Esophagus muscularis mucosa (tissue), 4 donors: ENCODE data around the gene COMT. TPM values are rescaled to one million over a fixed set of nuclear protein-coding genes. Genes with fewer than 3 reads are reported as not detected.
"Not testable (repeated sequence)": the region's sequence is repeated elsewhere in the genome, so short reads cannot be mapped to it uniquely, and the experiment has no call there.

Experiments used
- DNase-seq: peaks from one replicate; pipeline ENCODE4 v3.0.0-alpha.2; 2017; ENCODE audit errors: extremely low spot score
- H3K27ac ChIP-seq, 4 donors: fragments of 200-600 bp; sonication (generic); replicated peaks in 1 of 4; 1 replicate in 3 of 4; 2 replicates in 1 of 4; pipeline ENCODE4 v1.5.1; 2016 to 2019; ENCODE audit warnings: mild to moderate bottlenecking in 1 of 4
- H3K27me3 ChIP-seq, 4 donors: fragments of 200-600 bp; sonication (generic); one replicate each; pipeline versions ENCODE4 v1.5.1 to v1.6.0; 2016 to 2019
- H3K36me3 ChIP-seq, 4 donors: fragments of 200-600 bp; sonication (generic); one replicate each; pipeline ENCODE4 v1.5.1; 2016 to 2019
- H3K4me1 ChIP-seq, 4 donors: fragments of 200-600 bp; sonication (generic); one replicate each; pipeline ENCODE4 v1.5.1; 2016 to 2019
- H3K4me3 ChIP-seq, 4 donors: fragments of 200-600 bp; sonication (generic); 1 replicate in 2 of 4; 2 replicates in 2 of 4; pipeline ENCODE4 v1.5.1; 2016 to 2019; ENCODE audit warnings: mild to moderate bottlenecking in 4 of 4, moderate library complexity in 1 of 4
- H3K9me3 ChIP-seq, 4 donors: fragments of 200-600 bp; sonication (generic); 1 replicate in 3 of 4; 2 replicates in 1 of 4; pipeline ENCODE4 v1.5.1; 2016 to 2019
- EP300 ChIP-seq: sonication (generic); formaldehyde crosslinking; IDR thresholded peaks from one replicate; pipeline ENCODE4 v1.6.1; 2017; ENCODE audit warnings: antibody characterized with exemption
- POLR2A ChIP-seq: fragments of 450-650 bp; IDR thresholded peaks from one replicate; pipeline ENCODE4 v1.6.1; 2017; ENCODE audit warnings: antibody characterized with exemption, moderate library complexity, mild to moderate bottlenecking, low read depth
- POLR2AphosphoS5 ChIP-seq, 2 donors: sonication (generic); formaldehyde crosslinking; IDR thresholded peaks; one replicate each; pipeline ENCODE4 v1.6.1; 2017; ENCODE audit warnings: antibody characterized with exemption in 2 of 2
- WGBS: methylation state at CpG from one replicate; pipeline ENCODE4 v1.1.5; 2018; 5-methylcytosine and 5-hydroxymethylcytosine counted together
- intact Hi-C: fragments of 100-400 bp; cut with DNase I; formaldehyde crosslinking; loops from one replicate; pipeline ENCODE4 v1.15.1; 2023
- total RNA-seq, 4 donors: library from RNA; depleted of rRNA; stranded (reverse); fragments of >200 nt; gene quantifications; one replicate each; pipeline versions ENCODE4 v1.1.0 to v1.2.1, GENCODE V29; 2016
- TF ChIP-seq, protein P1 (sequence below), 3 experiments: fragments of 200-600 bp in 2 of 3; fragments of 450-650 bp in 1 of 3; sonication (generic) in 2 of 3; IDR thresholded peaks; one replicate each; pipeline ENCODE4 v1.5.1; 2017 to 2019; ENCODE audit warnings: antibody characterized with exemption in 3 of 3, mild to moderate bottlenecking in 2 of 3, moderate library complexity in 1 of 3

Gene COMT
- total RNA-seq, 4 donors from 2014 or later = 141 to 231 (median 196) TPM

- Histone ChIP-seq H3K4me1 (peaks cover 0 to 7% (median 0%) of the 10 kb centered on the region in 4 donors), H3K36me3 (peaks cover 0 to 21% (median 16%) of the 10 kb centered on the region in 4 donors), H3K27me3 (no peaks in the 10 kb centered on the region), H3K27ac (no peak overlapping the region), H3K4me3 (no peak overlapping the region), H3K9me3 (no peaks in the 10 kb centered on the region)
- no peak for DNase-seq
- WGBS = 89% methylated on average over 20 of the region's 21 CpGs
- intact Hi-C loops = no loop called here
- TF ChIP-seq EP300 (no peak), POLR2A (no peak), POLR2AphosphoS5 (IDR thresholded peaks at IDR 0.05) (no peak)
- TF ChIP-seq, protein P1, sequence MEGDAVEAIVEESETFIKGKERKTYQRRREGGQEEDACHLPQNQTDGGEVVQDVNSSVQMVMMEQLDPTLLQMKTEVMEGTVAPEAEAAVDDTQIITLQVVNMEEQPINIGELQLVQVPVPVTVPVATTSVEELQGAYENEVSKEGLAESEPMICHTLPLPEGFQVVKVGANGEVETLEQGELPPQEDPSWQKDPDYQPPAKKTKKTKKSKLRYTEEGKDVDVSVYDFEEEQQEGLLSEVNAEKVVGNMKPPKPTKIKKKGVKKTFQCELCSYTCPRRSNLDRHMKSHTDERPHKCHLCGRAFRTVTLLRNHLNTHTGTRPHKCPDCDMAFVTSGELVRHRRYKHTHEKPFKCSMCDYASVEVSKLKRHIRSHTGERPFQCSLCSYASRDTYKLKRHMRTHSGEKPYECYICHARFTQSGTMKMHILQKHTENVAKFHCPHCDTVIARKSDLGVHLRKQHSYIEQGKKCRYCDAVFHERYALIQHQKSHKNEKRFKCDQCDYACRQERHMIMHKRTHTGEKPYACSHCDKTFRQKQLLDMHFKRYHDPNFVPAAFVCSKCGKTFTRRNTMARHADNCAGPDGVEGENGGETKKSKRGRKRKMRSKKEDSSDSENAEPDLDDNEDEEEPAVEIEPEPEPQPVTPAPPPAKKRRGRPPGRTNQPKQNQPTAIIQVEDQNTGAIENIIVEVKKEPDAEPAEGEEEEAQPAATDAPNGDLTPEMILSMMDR (IDR thresholded peaks at IDR 0.05) = no peak
These were observed 10.8 kb upstream of the COMT start for GRCh38 chr22:19930551-19931486.

DNA sequence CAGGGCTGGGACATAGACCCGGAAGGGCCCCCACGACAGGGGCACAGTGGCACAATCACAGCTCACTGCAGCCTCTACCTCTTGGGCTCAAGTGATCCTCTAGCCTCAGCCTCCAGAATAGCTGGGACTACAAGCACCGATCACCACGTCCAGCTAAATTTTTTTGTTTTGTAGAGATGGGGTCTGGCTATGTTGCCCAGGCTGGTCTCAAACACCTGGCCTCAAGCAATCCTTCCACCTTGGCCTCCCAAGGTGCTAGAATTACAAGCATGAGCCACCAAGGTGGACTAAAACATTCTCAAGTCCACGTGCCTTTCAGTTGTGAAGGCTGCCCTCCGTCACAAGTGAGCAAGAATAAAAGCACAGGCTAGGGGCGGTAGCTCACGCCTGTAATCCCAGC, 10.1 kb upstream of the COMT start:
- no peak for DNase-seq
- Histone ChIP-seq H3K36me3 (peaks cover 0 to 21% (median 16%) of the 10 kb centered on the region in 4 donors), H3K4me3 (no peak overlapping the region), H3K4me1 (peaks cover 0 to 7% (median 0%) of the 10 kb centered on the region in 4 donors), H3K27ac (no peak overlapping the region), H3K9me3 (no peaks in the 10 kb centered on the region), H3K27me3 (no peaks in the 10 kb centered on the region)
- TF ChIP-seq EP300 = no peak
- TF ChIP-seq, protein P1 (IDR thresholded peaks at IDR 0.05) = no peak
- no peak for TF ChIP-seq POLR2A
- TF ChIP-seq POLR2AphosphoS5 (IDR thresholded peaks at IDR 0.05) = no peak
- intact Hi-C loops = no loop called here
- 98% methylated on average over 6 of the region's 8 CpGs for WGBS

GRCh38 chr22:19932367-19933206, 9.0 kb upstream of the COMT start:
- H3K9me3 ChIP-seq = no peaks in the 10 kb centered on the region
- no peaks in the 10 kb centered on the region for H3K27me3 ChIP-seq
- TF ChIP-seq, protein P1 (IDR thresholded peaks at IDR 0.05) = no peak
- TF ChIP-seq POLR2A (no peak), POLR2AphosphoS5 (IDR thresholded peaks at IDR 0.05) (no peak), EP300 (no peak)
- no peak overlapping the region for H3K4me3 ChIP-seq
- intact Hi-C loops = no loop called here
- WGBS = 70% methylated on average over 12 of the region's 12 CpGs
- H3K36me3 ChIP-seq = peaks cover 0 to 26% (median 16%) of the 10 kb centered on the region in 4 donors
- peaks cover 0 to 7% (median 0%) of the 10 kb centered on the region in 4 donors for H3K4me1 ChIP-seq
- H3K27ac ChIP-seq = no peak overlapping the region
- DNase-seq = no peak

DNA sequence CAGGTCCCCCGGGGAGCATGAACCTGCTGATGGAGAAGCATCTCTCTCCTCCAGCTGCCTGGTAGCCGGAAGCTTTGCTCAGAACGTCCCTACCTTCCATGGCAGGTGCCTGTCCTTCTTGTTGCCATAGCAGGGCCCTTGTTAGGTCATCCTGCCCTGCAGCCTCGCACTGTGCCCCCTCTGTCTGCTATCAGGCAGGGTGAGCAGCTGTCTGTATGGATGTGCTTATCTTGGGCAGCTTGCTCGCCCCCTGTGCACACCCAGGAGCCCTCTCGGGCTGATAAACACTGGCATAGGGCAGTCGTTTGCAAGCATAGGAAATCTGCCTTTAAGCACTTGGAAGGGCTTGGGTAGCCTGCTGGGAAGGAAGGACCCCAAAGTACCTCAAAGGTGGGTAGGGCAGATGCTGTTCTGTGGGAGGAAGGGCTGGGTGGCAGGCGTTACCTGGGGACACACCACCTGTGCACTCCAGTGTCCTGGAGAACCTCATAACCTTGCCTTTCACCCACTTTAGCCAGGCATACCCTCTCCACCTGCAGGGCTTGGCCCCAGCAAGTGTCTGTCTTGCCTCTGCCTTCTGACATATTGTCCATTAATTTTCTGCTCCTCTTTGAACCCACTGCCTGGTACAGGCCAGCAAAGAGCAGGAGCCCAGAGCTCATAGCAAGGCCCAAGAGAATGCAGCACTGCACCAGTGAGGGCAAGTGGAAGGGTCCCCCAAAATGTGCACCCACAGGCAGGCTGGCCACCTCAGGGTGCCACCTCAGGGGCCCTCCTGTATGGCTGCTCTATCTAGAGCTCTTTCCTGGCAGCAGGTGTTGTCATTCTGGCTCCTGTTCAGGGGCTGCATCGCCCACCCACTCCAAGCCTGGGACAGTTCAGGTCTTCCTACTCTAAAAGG, 8.0 kb upstream of the COMT start:
- H3K4me1 ChIP-seq = peaks cover 0 to 13% (median 2%) of the 10 kb centered on the region in 4 donors
- TF ChIP-seq, protein P1 (IDR thresholded peaks at IDR 0.05) = no peak
- TF ChIP-seq POLR2AphosphoS5 (IDR thresholded peaks at IDR 0.05) = no peak
- TF ChIP-seq POLR2A = no peak
- no peak for TF ChIP-seq EP300
- peaks cover 0 to 21% (median 11%) of the 10 kb centered on the region in 4 donors for H3K36me3 ChIP-seq
- no peak for DNase-seq
- no peak overlapping the region for H3K27ac ChIP-seq
- H3K27me3 ChIP-seq = no peaks in the 10 kb centered on the region
- WGBS = 81% methylated on average over 8 of the region's 9 CpGs
- no peak overlapping the region for H3K4me3 ChIP-seq
- no peaks in the 10 kb centered on the region for H3K9me3 ChIP-seq
- intact Hi-C loops = no loop called here

DNA sequence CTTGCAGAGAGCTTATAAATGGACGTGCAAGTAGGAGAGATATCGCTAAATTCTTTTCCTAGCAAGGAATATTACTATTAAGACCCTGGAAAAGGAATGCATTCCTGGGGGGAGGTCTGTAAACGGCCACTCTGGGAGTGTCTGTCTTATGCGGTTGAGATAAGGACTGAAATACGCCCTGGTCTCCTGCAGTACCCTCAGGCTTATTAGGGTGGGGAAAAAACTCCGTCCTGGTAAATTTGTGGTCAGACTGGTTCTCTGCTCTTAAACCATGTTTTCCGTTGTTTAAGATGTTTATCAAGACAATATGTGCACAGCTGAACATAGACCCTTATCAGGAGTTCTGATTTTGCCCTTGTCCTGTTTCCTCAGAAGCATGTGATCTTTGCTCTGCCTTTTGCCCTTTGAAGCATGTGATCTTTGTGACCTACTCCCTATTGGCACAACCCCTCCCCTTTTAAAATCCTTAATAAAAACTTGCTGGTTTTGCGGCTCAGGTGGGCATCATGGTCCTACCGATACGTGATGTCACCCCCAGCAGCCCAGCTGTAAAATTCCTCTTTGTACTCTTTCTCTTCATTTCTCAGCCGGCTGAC, 6.4 kb upstream of the COMT start:
- H3K27me3 ChIP-seq, H3K27ac ChIP-seq, DNase-seq, H3K9me3 ChIP-seq, intact Hi-C loops, H3K4me3 ChIP-seq: not testable (repeated sequence)
- Histone ChIP-seq H3K4me1 (peaks cover 0 to 13% (median 4%) of the 10 kb centered on the region in 4 donors), H3K36me3 (peaks cover 0 to 17% (median 8%) of the 10 kb centered on the region in 4 donors)
- 98% methylated on average over 11 of the region's 11 CpGs for WGBS
